K562 (cell line): ENCODE results near the gene HAPLN3. TPM values are rescaled to one million over a fixed set of nuclear protein-coding genes. Genes with fewer than 3 reads are reported as not detected.

Source experiments
- ATAC-seq: fragments of 200-7000 bp; cut with Tn5 transposase; 3 replicates; pipeline ENCODE4 v1.9.1; 2020; ENCODE audit warnings: moderate library complexity
- BruUV-seq: library from RNA; stranded (reverse); fragments of 400-500 nt; replicated peaks from 2 replicates; lab custom pipeline; 2021; lab: Mats Ljungman, UMichigan
- CTCF ChIA-PET: fragments of 300-600 bp; formaldehyde crosslinking; extraction: SDS; loops from one replicate; lab custom pipeline; 2021; ENCODE audit warnings: low intra/inter-chr PET ratio; lab: Yijun Ruan, JAX
- POLR2A ChIA-PET: fragments of 300-600, 350-650 bp; sonication (Branson Sonifier 250); formaldehyde crosslinking; extraction: SDS; loops from one replicate; lab custom pipeline; 2021; ENCODE audit warnings: antibody characterized with exemption, inconsistent platforms; lab: Yijun Ruan, JAX
- DNase-seq, 4 experiments: peaks; one replicate each; pipeline versions ENCODE4 v3.0.0 to v3.0.0-alpha.2; 2011 to 2018; ENCODE audit warnings: low spot score in 3 of 4, mixed read lengths in 3 of 4; ENCODE audit errors: extremely low read depth in 1 of 4
- FAIRE-seq: peaks from 2 replicates; lab custom pipeline; 2011; peaks lifted over from hg19 to GRCh38; lab: Jason Lieb, UNC
- H2AFZ ChIP-seq: 2 replicates; pipeline ENCODE4 v1.6.0; 2011; ENCODE audit warnings: low read depth, low read length, control low read depth, inconsistent platforms
- H3K27ac ChIP-seq: fragments of 200-600 bp; 3 replicates; pipeline ENCODE4 v1.8.0; 2011; ENCODE audit warnings: low read depth, mild to moderate bottlenecking, control low read depth, inconsistent platforms, low read length, moderate library complexity, mixed read lengths; ENCODE audit errors: extremely low read depth
- H3K27me3 ChIP-seq, 2 experiments: fragments of 300-600 bp in 1 of 2; 2 replicates in 1 of 2; 3 replicates in 1 of 2; pipeline versions ENCODE4 v1.6.0 to v1.8.0; 2011; ENCODE audit warnings: inconsistent platforms in 2 of 2, low read length in 2 of 2, mild to moderate bottlenecking in 1 of 2, mixed read lengths in 1 of 2, moderate library complexity in 1 of 2; ENCODE audit not compliant: control insufficient read depth in 2 of 2, insufficient read depth in 2 of 2
- H3K36me3 ChIP-seq: fragments of 300-600 bp; 3 replicates; pipeline ENCODE4 v1.8.0; 2011; ENCODE audit warnings: mild to moderate bottlenecking, low read length, inconsistent platforms; ENCODE audit not compliant: control insufficient read depth, insufficient read depth
- H3K4me1 ChIP-seq, 2 experiments: fragments of 200-600 bp in 1 of 2; replicated peaks in 1 of 2; 2 replicates in 1 of 2; 3 replicates in 1 of 2; pipeline versions ENCODE4 v1.5.1 to v1.8.0; 2011; ENCODE audit warnings: inconsistent platforms in 2 of 2, low read length in 2 of 2, mild to moderate bottlenecking in 1 of 2, mixed read lengths in 1 of 2, moderate library complexity in 1 of 2; ENCODE audit not compliant: control insufficient read depth in 2 of 2, insufficient read depth in 2 of 2
- H3K4me2 ChIP-seq: 2 replicates; pipeline ENCODE4 v1.6.1; 2011; ENCODE audit warnings: low read length, control low read depth, inconsistent platforms, mixed read lengths; ENCODE audit not compliant: insufficient read depth
- H3K4me3 ChIP-seq: fragments of 200-600 bp; sonication (generic), shearing (Covaris generic); 2 replicates; pipeline ENCODE4 v1.5.1; 2016; ENCODE audit warnings: control low read depth, inconsistent platforms
- H3K79me2 ChIP-seq: fragments of 200-600 bp; 3 replicates; pipeline ENCODE4 v1.8.0; 2011; ENCODE audit warnings: low read length, inconsistent platforms; ENCODE audit not compliant: control insufficient read depth, insufficient read depth
- H3K9ac ChIP-seq, 2 experiments: 2 replicates each; pipeline versions ENCODE4 v1.6.0 to v1.6.1; 2011; ENCODE audit warnings: low read depth in 2 of 2, low read length in 2 of 2, control low read depth in 1 of 2, inconsistent platforms in 1 of 2, mild to moderate bottlenecking in 1 of 2, mixed read lengths in 1 of 2; ENCODE audit not compliant: insufficient read depth in 1 of 2
- H3K9me1 ChIP-seq: one replicate; pipeline ENCODE4 v1.6.0; 2011; ENCODE audit warnings: inconsistent platforms, mild to moderate bottlenecking, low read length, moderate library complexity; ENCODE audit not compliant: control insufficient read depth, insufficient read depth
- H3K9me3 ChIP-seq: replicated peaks from 2 replicates; pipeline ENCODE4 v1.5.1; 2011; ENCODE audit warnings: low read depth, low read length, inconsistent platforms; ENCODE audit not compliant: control insufficient read depth, insufficient read depth
- H4K20me1 ChIP-seq: replicated peaks from 2 replicates; pipeline ENCODE4 v1.6.1; 2011; ENCODE audit warnings: low read length, inconsistent platforms, mixed read lengths; ENCODE audit not compliant: control insufficient read depth, insufficient read depth
- ARHGAP35 ChIP-seq: fragments of 450-650 bp; IDR thresholded peaks from 2 replicates; pipeline ENCODE4 v1.6.1; 2018; ENCODE audit not compliant: partially characterized antibody
- CBX1 ChIP-seq: sonication (generic); IDR thresholded peaks from 2 replicates; pipeline ENCODE4 v1.6.1; 2016; ENCODE audit warnings: antibody characterized with exemption, low read depth, mild to moderate bottlenecking
- CTCFL ChIP-seq: IDR thresholded peaks from 2 replicates; pipeline ENCODE4 v1.6.1; 2011; ENCODE audit warnings: borderline replicate concordance, low read depth, mild to moderate bottlenecking, moderate library complexity, low read length; ENCODE audit not compliant: insufficient read depth, poor library complexity, severe bottlenecking
- DACH1 ChIP-seq: fragments of 450-650 bp; IDR thresholded peaks from 2 replicates; pipeline ENCODE4 v1.6.1; 2018; ENCODE audit not compliant: partially characterized antibody
- MYNN ChIP-seq, 2 experiments: sonication (generic); formaldehyde crosslinking in 1 of 2; IDR thresholded peaks; 2 replicates each; pipeline versions ENCODE4 v1.5.0 to v1.6.1; 2016 to 2020; ENCODE audit warnings: antibody characterized with exemption in 1 of 2, missing genetic modification reagents in 1 of 2
- SREBF1 ChIP-seq: fragments of 150-350 bp; IDR thresholded peaks from 2 replicates; pipeline ENCODE4 v1.6.1; 2014; ENCODE audit warnings: antibody characterized with exemption, low read depth, low read length, borderline replicate concordance
- STAT5A ChIP-seq: IDR thresholded peaks from 2 replicates; pipeline ENCODE4 v1.6.1; 2012; ENCODE audit warnings: low read length, inconsistent platforms, borderline replicate concordance
- SUPT5H ChIP-seq: fragments of 450-650 bp; IDR thresholded peaks from 2 replicates; pipeline ENCODE4 v1.6.1; 2016
- ZKSCAN3 ChIP-seq: fragments of 250-450 bp; sonication (Bioruptor Pico); IDR thresholded peaks from 2 replicates; pipeline ENCODE4 v1.4.0; 2020
- ZSCAN29 ChIP-seq: fragments of 450-650 bp; IDR thresholded peaks from 2 replicates; pipeline ENCODE4 v1.6.1; 2017
- WGBS: fragments of 100-300 bp; shearing (Covaris generic); methylation state at CpG from one replicate; pipeline ENCODE4 v1.1.6; 2016; ENCODE audit warnings: low coverage, mixed read lengths; ENCODE audit not compliant: insufficient coverage; ENCODE audit errors: missing lambda C conversion rate; 5-methylcytosine and 5-hydroxymethylcytosine counted together
- in situ Hi-C: fragments of 300-500 bp; cut with MboI; formaldehyde crosslinking; loops from 4 replicates; pipeline ENCODE4 v1.15.0; 2018; ENCODE audit warnings: inconsistent platforms, mixed read lengths
- intact Hi-C: fragments of 100-400 bp; cut with micrococcal nuclease; formaldehyde crosslinking; loops from 2 replicates; pipeline ENCODE4 v1.14.2; 2022
- polyA plus RNA-seq, 8 experiments: library from polyadenylated mRNA; depleted of rRNA in 4 of 8; stranded (reverse) in 5 of 8; unstranded in 3 of 8; fragments of >200 nt; fragmentation: Nextera tagmentation in 2 of 8; fragmentation: Illumina TruSeq in 1 of 8; extraction: Ambion mirVana in 2 of 8; extraction: Trizol in 1 of 8; gene quantifications; 2 replicates each; pipeline versions ENCODE4 v1.2.1 to v1.2.3, GENCODE V29; 2011 to 2014; ENCODE audit warnings: inconsistent platforms in 1 of 8, missing spikeins in 1 of 8
- total RNA-seq, 7 experiments: library from RNA; depleted of rRNA in 6 of 7; stranded (reverse); fragments of >200 nt in 6 of 7; fragmentation: Illumina TruSeq in 2 of 7; extraction: Trizol in 2 of 7; gene quantifications; 2 replicates each; pipeline versions ENCODE4 v1.2.1 to v1.2.3, GENCODE V29; 2011 to 2021; ENCODE audit warnings: low replicate concordance in 1 of 7
- TF ChIP-seq, protein P1 (sequence below): sonication (generic); formaldehyde crosslinking; IDR thresholded peaks from 2 replicates; pipeline ENCODE4 v1.8.0; 2023; ENCODE audit warnings: mild to moderate bottlenecking, missing genetic modification reagents

The HAPLN3 gene
- total and polyA plus RNA-seq, 9 of the 15 experiments (the other 6 are each of a cell fraction or from before 2014, with no cell fraction given): 0.04 to 2.4 (median 0.65) TPM

GRCh38 chr15:88900982-88901418 lies 5.7 kb upstream of the HAPLN3 start:
- peaks cover 5% of the 10 kb centered on the region; the same call in 1 of the 3 replicates for H3K79me2 ChIP-seq
- ATAC-seq: no peak
- H3K27ac ChIP-seq: no peak overlapping the region
- TF ChIP-seq MYNN (IDR thresholded peaks at IDR 0.05) (0 out of 2 replicates have a peak, but pooled peaks have one; percentile 58), MYNN (CRISPR knock-in tag; IDR thresholded peaks at IDR 0.05) (no peak), SREBF1 (no peak), DACH1 (no peak), ZKSCAN3 (CRISPR knock-in tag) (no peak), ARHGAP35 (no peak), SUPT5H (0 out of 2 replicates have a peak, but pooled peaks have one; percentile 44), CBX1 (no peak), CTCFL (no peak), STAT5A (peak; percentile 30; the same call in 1 of the 2 replicates), ZSCAN29 (no peak)
- TF ChIP-seq, protein P1, sequence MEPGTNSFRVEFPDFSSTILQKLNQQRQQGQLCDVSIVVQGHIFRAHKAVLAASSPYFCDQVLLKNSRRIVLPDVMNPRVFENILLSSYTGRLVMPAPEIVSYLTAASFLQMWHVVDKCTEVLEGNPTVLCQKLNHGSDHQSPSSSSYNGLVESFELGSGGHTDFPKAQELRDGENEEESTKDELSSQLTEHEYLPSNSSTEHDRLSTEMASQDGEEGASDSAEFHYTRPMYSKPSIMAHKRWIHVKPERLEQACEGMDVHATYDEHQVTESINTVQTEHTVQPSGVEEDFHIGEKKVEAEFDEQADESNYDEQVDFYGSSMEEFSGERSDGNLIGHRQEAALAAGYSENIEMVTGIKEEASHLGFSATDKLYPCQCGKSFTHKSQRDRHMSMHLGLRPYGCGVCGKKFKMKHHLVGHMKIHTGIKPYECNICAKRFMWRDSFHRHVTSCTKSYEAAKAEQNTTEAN: peak; percentile 98
- in situ Hi-C loops: no loop called here
- no peak for FAIRE-seq
- H3K27me3 ChIP-seq: no peaks in the 10 kb centered on the region
- WGBS: 83% methylated on average over 1 of the region's 5 CpGs
- no peak overlapping the region for H2AFZ ChIP-seq
- no peak for DNase-seq
- BruUV-seq: no TSS peak
- H3K4me2 ChIP-seq: no peak overlapping the region
- peaks cover 62% of the 10 kb centered on the region for H3K36me3 ChIP-seq
- H3K9me1 ChIP-seq: peaks cover 3% of the 10 kb centered on the region
- no peaks in the 10 kb centered on the region for H4K20me1 ChIP-seq
- intact Hi-C loops: no loop called here
- no peaks in the 10 kb centered on the region for H3K9me3 ChIP-seq
- H3K4me3 ChIP-seq: no peak overlapping the region
- POLR2A ChIA-PET: no interaction called here
- CTCF ChIA-PET: interaction anchor here (0.6 kb wide), 1 partner anchor 270 kb away, joined by 3 read pairs; no protein-coding TSS in a partner anchor
- H3K4me1 ChIP-seq: peaks cover 21 to 41% of the 10 kb centered on the region in 2 experiments; a peak in 4 of 5 replicates
- H3K9ac ChIP-seq: no peak overlapping the region
